ENCODE measurements around the gene IPO7.

GRCh38 chr11:9351321-9351881 is 33.1 kb upstream of the IPO7 start:
- TF ChIP-seq POLR2AphosphoS5 (IDR thresholded peaks at IDR 0.05; ENCODE audit: low read depth), result no peak
- TF ChIP-seq CTCF (IDR thresholded peaks at IDR 0.05; ENCODE audit: insufficient read depth, low read length), result no peak
- TF ChIP-seq GABPA (IDR thresholded peaks at IDR 0.05; ENCODE audit: low read depth), result no peak
- TF ChIP-seq REST (IDR thresholded peaks at IDR 0.05; ENCODE audit: insufficient replicate concordance, low read depth), result no peak
- TF ChIP-seq SPI1 (IDR thresholded peaks at IDR 0.05; ENCODE audit: borderline replicate concordance, low read depth), result no peak

All from HL-60 (cell line).